A204.1 (cell line): ENCODE measurements around the gene INPP5A.

Experiments used
- FAIRE-seq: peaks from 2 replicates; lab custom pipeline; 2012; peaks lifted over from hg19 to GRCh38; lab: Jason Lieb, UNC

The INPP5A gene

DNA sequence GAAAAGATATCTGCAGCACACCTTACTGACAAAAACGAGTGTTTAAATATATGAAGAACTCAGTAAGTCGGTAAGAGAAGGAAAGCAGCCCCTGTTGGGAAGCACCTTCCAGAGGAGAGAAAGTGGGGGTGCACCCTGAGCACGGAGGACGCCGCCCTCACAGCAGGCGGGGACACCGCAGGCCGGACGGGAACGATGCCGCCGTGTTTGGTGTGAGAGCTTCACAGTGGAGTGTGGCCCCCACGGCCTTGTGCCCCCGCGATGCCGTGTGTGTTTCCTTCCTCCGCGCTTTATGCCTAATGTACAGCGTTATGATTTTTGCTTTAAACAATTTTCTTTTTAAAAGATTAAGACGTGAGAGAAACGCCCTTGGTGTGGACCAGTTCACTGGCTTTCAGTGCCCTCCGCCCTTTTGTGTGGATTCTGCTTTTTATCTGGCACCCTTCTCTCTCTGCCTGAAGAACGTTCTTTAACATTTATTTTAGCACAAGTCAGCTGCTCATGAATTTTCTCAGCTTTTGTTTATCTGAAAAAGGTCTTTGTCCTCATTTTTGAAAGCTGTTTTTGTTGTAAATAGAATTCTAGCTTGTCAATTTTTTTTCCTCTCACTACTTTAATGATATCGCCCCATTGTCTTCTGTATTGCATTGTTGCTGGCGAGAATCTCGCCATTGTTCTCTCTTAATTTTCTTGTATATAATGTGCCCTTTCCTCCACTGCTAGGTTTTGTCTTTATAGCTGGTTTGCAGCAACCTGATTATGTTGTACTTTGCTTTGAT is 110.7 kb downstream of the INPP5A start:
- FAIRE-seq, result no peak

DNA sequence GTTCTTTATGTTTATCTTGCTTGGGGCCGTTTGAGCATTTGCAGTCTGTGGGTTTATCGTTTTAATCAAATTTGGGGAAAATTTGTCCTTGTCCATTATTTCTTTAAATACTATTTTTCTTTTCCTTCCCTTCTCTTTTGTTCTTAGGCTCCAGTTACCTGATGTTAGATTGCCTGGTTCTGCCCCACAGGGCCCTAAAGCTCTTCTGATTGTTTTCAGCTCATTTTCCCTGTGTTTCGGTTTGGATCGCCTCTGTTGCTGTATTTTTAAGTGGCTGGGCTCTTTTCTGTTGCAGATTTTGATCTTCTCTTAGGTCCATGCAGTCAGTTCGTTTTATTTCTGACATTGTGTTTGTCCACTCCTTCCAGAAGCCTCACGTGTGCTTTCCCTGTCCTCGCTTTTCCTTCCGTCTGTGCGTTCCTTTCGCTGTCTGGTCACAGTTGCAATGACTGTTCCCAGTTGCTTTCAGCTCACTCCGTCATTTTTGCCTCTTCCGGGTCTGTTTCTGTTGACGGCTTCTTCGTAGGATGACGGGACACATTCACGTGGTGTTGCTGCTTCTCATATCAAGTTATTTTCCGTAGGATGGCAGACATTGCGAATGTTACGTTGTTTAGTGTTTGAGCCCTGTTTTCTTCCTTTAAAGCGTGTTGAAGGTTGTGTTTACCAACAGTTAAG is 111.4 kb downstream of the INPP5A start:
- FAIRE-seq, result no peak

DNA sequence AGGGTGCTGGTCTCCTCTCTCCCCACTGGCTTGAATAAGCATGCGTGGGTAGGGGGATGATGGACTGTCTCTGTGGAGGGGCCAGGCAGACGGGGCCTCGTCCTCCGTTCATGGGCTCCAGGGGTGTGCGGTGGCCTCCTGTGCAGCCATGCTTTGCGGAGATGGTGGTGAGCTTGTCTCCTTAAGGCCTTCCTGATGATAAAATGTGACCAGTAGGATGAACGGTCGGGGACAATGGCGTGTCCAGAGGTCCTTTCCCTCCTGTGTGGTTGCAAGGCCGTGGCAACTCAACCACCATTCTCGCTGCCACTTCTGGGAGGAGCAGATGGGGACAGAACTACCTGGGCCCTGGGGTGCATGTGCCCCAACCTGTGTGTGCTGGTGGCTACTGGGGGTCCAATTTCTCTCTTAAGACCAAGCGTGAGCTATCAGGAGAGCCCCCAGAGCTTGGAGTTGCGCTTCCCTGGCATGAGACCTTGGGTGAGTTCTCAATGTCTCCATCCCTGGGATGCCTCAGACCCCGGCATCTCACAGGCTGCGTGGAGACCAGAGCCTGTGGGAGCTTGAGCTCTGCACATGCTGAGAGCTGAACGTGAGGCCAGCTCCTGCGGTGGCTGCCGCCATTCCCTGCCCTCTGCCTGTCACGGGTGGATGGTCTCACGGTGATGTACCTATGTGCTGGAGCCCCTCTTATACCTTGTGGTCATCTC is 112.2 kb downstream of the INPP5A start:
- no peak for FAIRE-seq

DNA sequence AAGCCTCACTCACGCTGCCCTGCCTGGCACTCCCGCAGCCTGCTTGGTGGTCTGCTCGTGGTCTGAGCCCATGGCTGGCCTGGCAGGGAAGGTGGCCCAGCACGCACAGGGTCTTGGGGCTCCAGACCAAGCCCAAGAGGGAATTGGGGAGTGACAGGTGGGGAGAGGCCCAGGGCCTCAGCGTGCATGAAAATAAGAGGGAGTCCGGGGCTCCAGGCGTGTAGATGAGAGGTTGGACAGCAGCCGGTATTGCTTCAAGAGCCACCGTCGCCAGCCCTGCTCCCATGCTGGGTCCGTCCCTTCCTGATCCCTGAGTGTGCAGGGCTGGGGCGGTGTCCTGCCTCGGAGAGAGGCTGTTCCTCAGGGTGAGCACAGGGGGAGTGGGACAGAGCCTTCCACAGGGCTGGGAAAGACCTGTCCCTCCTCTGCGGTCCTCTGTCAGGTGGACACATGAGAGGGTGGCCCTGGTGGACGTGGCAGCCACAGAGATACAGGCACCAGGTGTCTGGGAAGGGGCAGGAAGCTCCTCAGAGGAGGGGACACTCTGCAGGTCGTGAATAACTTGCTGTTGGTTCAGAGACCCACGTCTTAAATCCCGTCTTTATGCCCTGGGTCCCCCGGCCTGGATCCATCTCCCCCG is 113.1 kb downstream of the INPP5A start:
- no peak for FAIRE-seq

DNA sequence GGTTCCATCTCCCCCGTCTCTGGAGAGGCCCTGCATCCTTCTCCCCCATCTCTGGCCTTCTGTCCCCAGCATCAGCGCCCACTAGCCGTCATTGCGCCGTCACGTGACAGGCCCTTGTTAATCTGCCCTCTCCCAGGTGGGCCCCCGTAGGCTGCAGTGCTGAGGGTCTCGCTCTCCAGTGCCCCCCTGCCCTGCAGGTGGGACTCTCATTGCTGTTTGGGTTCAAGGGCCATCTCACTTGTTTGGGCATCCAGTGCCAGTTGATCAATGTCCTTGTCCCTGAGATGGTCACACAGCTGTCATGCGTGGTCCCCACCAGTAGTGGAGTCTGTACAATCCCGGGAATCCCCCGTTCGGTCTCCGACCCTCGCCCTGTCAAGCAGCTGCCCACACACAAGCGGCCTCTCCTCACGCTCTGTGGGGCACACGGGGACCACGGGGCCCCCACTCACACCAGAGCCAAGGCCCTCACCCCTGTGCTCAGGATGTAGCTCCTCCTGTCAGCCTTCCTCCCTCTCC is 114.0 kb downstream of the INPP5A start:
- FAIRE-seq, result no peak

DNA sequence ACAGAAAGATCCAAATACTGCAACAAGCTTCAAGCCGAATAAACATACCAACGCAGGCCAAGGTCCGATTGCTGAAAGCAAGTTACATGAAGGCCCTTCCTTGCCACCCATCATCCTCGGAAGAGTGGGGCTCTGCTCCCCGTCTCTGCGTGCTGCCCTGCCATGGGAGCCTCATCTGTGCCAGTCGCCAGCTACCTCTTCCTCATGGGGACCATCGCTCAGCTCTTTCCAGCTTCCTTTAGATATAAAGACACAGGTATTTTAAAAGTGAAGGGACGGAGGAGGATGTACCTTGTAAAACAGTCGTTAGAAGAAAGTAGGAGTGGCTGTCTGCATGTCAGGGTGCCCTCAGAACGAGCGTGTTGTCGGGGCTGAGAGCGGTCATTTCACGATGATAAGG is 114.9 kb downstream of the INPP5A start:
- FAIRE-seq, result no peak

DNA sequence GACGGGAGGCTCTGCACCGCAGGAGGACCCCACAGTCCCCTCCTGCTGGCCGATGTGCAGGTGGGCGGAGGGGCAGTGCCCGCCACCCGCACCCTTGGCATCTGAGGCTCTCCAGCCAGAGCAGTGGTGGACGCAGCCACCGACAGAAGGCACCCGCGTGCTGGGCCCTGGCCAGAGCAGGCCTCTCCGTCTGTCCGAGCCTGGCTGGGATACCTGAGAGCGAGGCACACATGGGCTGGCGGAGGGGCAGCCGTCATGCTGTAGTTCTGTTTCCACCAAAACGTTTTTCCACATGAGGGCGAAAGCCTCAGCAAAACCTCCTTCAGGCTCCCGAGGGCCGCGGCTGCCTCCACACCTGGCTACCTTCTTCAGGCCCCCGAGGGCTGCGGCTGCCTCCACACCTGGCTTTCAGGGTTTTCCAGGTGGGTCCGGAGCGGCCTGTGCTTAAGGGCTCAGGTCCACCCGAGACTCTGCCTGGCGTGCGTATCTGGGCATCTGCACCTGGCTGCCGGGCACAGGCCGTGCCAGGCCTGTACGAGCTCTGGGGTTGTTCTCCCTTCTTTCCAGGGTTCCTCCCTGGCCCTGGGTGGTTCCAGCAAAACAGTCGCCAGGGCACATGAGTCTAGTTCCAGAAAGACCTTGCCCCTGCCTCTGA is 115.5 kb downstream of the INPP5A start:
- FAIRE-seq, result no peak

DNA sequence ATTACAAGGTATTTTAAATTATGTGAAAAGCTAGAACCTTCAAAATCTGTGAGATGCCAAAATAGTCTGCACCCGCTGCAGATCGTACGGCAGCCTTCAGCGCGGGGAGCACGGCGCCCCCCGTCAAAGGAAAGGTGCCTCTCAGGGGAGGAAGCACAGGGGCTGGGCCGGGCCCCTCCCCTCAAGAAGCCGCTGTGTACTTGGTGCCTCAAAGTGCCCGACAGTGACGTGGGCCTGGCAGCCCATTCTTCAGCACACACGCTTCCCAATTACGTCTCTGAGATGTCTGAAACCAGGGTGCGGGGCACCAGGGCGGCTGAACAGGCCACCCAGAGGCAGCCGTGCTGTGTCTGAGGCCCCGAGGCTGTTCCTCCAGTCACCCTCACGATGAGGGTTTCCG is 116.1 kb downstream of the INPP5A start:
- FAIRE-seq, result no peak

DNA sequence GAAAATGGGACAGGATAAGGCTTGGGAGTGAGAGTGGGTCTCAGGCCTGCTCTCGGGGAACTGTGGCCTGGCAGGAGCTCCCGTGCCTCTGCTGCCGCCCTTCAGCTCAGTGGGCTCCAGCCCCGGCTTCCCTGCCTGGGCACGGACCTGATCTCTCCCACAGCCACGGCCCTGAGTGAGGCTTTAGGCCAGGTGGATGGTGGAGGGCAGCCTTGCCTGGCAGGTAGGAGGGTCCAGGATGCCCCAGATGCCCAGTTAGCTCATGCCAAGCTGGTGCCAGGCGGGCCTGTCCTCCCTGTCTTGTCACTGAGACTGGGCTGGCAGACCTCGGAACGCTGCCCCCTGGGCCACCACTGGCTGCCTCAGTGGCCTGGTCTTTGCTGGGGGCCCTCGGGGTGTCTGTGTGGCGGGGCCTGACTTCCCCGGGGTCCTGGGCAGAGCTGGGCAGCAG is 116.6 kb downstream of the INPP5A start:
- no peak for FAIRE-seq

DNA sequence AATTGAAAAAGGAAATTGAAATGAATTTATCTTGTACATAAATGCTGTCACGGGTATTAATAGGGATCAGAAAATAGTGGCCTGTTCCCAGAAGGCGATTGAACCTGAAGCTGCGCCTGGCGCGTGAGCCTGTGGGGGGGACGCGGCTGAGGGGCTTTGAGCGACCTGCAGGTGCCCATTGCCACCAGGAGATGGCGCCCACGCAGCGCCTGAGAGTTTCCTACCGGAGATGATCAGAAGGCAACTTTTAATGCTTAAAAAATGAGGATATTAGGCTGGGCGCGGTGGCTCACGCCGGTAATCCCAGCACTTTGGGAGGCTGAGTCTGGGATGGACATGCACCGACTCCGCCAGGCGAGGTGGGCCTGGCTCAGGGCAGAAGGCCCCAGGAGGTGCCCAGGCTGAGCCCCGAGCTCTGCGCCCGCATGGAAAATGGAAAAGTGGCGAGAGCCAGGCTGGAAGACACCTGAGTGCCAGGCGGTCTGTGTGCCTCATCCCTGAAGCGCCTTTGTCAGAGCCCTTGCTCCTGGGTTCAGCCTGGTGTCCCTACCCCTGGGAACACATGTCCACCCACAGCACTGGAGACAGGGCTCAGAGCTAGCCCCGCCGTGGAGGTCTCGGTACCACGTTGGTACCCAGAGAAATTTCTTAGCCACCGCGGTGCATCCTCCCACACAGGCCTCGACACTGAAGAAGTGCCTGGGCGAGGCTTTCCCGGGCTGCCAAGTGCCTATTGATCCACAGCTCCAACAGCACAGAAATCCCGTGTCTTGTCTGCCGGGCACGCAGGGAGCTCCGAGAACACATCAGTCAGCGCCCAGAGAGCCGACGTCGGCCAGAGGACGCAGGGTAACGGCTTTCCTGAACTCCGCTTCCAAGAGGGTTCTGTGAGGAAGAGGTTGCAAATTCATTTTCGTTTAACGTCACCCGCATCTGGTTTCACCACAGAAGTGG is 117.4 kb downstream of the INPP5A start:
- no peak for FAIRE-seq

DNA sequence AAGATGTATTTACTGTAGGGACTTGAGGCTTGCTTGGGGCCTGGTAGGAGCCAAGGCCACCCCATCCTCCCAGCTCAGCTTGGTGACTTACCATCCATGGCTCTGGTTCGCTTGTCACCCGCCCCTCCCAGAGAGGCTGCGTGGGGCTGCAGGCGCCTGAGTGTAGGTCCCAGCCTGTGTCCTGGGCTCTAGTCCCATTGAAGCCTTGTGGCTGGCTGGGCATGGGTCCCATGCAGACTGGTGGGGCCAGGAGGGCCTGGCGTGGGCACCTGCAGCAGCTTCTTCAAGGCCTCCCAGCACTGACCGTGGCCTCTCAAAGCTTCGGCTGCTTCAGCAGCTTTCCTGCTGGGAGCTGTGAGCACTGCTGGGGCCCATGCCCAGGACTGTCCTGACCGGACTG is 118.1 kb downstream of the INPP5A start:
- FAIRE-seq, result no peak

DNA sequence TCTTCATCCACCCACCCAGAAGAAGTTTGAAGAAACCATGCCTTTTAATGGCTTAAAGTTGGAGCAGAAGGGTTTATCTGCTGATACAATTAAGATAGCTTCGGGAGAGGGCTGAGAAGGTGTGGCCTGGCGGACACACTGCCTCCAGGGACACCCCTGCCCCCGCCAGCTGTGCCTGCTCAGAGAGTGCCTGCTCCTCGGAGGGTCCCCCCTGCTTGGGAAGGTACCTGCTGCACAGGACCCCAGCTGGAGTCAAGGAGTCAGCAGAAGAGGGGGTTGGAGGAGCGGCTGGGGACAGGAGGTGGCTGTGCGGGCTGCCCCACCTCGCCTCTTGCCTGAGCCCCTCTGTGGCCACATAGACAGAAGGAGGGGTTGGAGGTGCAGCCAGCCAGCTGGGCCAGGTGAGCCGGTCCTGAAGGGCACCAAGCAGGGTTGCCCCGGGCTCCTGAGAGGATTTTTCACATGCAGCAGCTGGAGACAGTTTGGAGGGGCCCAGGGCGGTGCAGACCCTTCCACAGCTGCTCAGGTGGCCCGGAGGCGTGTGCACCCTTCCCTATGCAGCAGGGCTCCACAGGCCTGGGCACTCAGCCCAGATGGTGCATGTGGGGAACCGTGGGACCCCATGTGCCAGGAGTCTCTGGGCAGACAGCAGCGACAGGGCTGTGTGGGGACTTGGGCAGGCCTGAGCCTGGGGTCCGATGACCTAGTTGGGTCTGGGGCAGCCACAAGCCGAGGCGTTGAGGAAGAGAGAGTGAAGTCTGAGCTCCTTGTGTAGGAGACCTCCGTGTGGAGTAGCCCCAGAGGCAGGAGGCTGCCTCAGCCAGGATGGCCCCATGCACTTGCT is 118.9 kb downstream of the INPP5A start:
- no peak for FAIRE-seq

DNA sequence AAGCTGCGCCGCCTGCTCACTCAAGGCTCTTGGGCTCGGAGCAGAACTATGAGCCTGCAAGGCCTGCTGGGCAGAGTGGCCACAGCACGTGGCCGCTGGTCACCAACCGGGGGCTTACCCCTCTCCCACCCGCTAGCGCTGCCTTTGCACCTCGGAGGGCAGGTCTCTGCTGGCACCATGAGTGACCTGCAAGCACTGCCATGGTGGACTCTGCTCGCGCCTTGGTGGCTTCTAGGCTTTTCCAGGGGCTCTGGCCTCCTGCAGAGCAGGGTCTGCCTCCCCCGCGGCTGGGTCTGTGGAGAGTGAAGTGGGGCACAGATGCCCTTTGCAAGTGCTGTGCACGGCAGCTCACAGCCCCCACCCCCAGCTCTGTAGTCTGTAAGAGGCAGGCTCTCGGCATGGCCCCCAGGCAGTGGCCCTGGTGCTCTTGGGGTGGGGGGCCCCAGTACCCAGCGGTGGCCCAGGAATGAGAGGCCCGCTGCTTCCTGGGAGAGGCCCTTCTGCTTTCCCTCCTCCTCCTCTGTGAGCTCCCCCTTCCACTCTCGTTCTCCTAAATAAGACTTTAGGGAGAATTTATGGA is 119.6 kb downstream of the INPP5A start:
- FAIRE-seq, result no peak

DNA sequence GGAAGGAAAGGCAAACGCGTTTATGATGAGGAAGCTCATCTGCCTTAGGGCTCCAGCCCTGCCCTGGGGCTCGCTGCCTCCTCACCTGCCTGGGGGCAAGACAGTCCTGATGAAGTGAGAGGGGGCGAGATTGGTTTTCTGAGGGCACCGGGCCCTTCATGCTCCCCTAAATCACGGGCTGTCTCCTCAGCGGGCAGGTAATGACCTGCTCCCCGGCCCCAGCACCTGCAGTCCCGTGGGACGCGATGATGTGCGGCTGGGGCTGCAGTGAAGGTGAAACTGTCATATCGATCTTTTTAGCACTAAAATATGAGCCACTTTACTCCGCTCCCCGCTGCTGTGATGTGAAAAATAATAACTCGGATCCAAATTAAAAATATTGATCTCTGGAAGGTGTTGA is 120.2 kb downstream of the INPP5A start:
- no peak for FAIRE-seq

DNA sequence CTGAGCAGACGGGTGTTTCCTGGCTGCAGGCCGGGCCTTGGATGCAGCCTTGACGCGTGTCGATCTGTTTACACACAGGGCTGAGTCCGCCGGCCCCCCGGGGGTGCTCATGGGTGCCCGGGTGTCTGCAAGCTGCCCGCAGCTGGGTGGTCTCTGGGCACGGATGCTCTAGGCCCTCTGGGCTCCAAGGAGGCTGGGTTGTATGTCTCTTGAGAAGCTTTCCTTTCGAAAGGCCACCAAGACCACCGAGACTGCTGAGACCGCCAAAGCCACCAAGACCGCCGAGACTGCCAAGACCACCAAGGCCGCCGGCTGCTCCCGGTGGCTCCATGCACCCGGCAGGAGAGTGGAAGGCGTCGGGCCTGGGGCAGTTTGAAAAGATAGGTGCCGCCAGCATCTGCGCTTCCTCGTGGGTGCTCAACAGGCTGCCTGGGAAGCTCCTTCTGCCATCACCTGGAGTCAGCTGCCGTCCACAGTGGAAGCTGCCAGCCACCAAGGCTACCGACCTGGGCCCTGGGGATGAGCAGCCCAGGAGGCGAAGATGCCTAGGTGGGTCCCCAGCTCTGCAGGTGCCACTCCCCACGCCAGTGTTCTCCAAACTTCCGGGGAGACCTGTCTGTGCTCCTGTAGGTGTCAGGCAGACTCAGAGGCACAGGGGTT is 121.1 kb downstream of the INPP5A start:
- no peak for FAIRE-seq

DNA sequence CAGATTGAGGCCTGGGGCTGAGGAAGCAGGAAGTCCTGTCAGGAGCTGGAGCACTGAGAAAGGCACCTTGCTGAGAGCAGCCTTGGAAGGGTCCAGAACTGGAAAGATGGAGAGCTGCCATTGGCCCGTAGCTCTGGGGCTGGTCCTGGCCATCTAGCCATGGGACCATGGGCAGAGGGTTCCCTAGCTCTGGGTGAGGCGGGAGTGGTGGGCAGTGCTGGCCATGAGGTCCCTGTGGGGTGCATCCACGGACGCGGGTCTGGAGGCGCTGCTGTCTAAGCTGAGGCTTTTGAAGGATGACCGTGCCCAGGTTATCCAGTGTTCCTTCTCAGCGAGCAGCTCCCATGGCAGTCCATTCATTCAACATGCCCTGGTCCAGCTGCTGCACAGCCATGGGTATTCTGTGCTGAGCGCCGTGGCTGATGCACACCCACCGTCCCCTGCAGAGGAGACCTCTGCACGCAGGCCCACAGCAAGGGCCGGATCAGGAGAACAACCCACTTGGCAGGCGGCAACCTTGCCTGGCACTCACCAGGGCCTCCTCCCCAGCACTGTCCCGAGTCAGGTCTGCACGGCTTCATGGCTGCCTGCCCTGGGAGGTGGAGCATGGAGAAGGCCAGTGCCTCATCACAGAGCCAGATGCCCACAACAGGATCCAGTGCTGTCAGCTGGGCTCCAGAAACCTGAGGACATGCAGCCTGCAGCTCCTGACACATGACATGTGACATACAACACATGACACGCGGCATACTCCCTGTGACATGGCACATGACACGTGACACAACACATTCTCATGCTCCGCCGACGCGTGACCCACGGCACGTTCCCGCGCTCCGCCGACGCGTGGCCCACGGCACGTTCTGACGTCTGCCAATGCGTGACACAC is 121.9 kb downstream of the INPP5A start:
- no peak for FAIRE-seq

DNA sequence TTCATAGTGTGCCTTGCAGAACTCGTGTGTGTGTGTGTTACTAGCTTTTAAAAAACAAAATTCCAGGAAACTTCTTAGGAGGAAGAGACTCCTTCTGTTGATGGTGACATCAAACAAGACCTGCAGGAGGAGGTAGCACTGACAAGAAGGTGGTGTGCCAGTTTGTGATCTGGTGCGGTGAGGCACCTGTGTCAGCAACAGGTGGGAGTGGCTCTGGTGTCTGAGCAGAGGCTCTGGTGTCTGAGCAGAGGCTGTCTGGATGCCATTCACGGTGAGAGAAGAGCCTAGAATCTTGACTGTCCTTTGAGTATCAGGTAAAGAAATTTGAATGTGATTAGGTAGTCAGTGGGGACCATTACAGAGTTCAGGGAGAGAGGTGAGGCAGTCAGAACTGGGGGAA is 122.8 kb downstream of the INPP5A start:
- FAIRE-seq, result no peak
